Stimulated activated naive CD4-positive, alpha-beta T cell treated with Interleukin-2 at 50 U/mL for 16 hours (primary cell): ENCODE data around the gene CSNK1D.

Experiments used
- DNase-seq: peaks from one replicate; lab custom pipeline; 2025; lab: John Stamatoyannopoulos, UW

The CSNK1D gene

DNA sequence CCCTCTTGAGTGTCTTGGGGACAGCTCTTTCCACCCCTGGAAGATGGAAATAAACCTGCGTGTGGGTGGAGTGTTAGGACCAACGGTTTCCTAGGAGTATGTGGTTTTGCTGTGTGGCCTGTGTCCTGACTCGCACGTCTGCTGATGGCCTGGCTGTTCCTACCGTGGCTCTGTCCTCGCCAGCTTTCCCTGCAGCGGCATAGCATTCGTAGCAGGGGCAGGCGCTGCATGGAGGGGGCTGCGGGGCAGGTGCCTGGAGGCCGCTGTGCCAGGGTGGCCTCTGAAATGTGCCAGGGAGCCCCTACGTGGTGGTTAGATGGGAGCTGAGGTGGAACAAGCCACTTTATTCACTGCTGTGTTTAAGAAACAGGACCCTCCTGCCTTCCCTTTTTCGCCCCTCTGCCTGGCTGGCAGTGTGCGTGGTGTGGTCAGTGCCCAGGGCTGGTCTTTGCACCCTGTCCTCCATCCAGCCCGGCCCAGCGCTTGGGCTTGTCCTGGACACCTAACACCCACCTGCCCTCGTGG lies 34.0 kb downstream of the CSNK1D start:
- DNase-seq, result no peak

DNA sequence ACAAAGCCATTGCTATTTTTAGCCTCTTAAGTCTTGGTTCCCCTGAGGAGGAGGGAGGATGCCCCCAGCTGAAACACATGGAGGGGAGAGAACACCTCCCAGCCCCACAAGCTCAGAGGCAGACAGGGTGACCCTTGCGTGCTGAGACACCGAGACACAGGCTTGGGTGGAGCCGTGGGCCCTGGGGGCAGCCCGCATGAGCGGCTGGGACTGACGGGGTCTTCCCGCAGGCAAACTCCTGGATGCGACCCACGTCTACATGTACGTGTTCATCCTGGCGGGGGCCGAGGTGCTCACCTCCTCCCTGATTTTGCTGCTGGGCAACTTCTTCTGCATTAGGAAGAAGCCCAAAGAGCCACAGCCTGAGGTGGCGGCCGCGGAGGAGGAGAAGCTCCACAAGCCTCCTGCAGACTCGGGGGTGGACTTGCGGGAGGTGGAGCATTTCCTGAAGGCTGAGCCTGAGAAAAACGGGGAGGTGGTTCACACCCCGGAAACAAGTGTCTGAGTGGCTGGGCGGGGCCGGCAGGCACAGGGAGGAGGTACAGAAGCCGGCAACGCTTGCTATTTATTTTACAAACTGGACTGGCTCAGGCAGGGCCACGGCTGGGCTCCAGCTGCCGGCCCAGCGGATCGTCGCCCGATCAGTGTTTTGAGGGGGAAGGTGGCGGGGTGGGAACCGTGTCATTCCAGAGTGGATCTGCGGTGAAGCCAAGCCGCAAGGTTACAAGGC lies 34.9 kb downstream of the CSNK1D start:
- DNase-seq, result peak; percentile 71

DNA sequence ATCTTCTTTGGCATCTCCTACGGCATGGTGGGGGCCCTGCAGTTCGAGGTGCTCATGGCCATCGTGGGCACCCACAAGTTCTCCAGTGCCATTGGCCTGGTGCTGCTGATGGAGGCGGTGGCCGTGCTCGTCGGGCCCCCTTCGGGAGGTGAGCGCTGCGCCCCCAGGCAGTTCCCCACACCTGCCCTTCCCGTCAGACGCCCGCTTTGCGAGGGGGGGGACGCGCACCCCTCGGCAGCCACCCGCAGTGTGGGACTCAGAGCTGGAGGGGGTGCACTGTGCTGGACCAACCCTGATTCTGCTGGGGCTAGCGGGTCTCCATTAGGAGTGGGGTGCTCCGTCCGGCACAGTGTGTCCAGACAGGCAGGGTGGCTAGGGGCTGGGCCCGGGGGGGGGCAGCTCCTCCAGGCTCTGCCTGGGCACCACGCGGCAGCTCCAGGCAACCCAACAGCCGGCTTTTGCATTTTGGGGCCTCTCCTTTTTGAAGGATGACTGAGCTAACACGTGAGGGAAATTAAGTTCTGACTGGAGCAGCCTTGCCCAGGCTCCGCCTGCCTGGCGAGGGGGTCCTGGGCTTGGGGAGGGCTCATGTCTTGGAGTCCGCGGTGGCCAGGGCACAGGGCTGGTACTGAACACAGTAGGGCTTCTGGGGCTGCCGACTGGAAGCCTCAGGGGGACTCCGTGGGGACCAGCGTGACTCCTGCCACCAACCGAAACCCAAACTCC lies 35.6 kb downstream of the CSNK1D start:
- no peak for DNase-seq

DNA sequence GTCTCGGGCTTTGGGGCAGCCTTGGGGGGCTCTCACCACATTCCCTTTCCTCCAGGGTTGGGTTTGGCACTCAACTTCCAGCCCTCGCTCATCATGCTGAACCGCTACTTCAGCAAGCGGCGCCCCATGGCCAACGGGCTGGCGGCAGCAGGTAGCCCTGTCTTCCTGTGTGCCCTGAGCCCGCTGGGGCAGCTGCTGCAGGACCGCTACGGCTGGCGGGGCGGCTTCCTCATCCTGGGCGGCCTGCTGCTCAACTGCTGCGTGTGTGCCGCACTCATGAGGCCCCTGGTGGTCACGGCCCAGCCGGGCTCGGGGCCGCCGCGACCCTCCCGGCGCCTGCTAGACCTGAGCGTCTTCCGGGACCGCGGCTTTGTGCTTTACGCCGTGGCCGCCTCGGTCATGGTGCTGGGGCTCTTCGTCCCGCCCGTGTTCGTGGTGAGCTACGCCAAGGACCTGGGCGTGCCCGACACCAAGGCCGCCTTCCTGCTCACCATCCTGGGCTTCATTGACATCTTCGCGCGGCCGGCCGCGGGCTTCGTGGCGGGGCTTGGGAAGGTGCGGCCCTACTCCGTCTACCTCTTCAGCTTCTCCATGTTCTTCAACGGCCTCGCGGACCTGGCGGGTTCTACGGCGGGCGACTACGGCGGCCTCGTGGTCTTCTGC lies 36.3 kb downstream of the CSNK1D start:
- DNase-seq, result no peak

DNA sequence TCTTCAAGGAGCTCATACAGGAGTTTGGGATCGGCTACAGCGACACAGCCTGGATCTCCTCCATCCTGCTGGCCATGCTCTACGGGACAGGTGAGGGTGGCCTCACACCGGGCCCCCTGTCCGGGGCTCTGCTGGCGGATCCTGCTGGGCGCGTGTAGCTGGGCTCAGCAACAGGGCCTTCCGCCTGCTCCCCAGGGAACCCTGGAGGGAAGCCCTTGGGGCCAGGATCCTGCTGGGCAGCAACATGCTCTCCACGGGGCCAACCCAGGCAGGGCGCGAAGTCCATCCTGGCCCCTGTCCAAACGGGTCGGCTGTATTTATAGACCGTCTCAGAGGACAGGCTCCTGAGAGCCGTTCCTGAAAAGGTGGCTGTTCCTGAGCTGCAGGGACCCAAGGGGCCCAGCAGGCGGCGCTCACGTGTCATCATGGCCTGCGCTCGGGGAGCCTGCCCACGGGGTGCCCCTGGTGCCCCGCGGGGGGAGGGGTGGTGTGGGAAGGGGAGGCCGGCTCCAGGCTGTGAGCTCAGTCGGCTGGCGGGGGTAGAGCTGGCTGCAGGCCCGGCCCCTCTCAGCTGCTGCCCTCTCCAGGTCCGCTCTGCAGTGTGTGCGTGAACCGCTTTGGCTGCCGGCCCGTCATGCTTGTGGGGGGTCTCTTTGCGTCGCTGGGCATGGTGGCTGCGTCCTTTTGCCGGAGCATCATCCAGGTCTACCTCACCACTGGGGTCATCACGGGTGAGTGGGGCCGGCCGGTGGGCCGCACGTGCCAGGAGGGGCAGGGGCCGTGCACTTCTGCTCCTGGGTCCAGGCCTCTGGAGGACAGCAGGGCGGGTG lies 37.1 kb downstream of the CSNK1D start:
- DNase-seq, result peak; percentile 64

DNA sequence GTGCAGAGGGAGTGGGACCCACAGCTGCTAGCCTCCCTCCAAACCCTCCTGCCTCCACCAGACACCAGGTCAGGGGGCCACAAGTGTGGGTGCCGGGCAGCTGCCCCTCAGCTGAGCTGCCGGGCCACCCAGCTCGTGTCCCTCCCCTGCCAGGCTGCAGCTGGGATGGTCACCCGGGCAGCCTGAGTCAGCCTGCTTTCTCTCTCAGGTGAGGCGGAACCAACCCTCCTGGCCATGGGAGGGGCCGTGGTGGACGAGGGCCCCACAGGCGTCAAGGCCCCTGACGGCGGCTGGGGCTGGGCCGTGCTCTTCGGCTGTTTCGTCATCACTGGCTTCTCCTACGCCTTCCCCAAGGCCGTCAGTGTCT lies 37.7 kb downstream of the CSNK1D start:
- DNase-seq, result no peak

DNA sequence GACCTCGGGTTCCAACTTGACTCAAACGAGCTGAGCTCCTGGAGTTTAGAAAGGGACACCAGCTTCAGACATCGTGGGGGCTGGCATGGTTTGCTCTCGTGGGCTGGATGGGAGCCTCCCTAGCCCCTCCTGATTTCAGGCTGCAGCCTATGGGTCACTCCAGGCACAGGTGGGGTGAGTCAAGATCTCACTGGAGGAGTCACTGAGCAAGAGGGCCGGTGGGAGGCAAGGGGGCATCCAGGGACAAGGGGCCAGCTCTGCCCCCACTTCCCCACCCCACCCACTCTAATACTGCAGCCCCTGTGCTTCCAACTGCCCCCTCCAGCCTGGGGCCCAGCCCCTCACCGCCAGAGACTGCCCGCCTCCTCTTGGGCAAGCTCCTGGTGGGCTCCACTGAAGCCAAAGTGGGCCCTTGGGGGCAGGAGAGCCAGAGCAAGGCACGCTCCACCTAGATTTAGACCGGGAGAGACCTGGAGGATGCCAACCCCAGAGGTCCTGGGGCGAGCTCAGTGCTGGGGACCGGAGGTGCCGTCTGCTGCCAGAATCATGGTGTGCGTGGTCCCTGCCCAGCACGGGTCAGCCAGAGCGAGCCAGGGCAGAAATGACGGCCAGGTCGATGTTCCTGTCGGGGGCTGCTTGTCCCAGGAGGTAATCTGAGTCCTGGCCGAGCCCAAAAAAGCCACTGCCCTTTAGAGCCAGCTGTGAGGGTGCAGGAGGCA lies 38.3 kb downstream of the CSNK1D start:
- no peak for DNase-seq

DNA sequence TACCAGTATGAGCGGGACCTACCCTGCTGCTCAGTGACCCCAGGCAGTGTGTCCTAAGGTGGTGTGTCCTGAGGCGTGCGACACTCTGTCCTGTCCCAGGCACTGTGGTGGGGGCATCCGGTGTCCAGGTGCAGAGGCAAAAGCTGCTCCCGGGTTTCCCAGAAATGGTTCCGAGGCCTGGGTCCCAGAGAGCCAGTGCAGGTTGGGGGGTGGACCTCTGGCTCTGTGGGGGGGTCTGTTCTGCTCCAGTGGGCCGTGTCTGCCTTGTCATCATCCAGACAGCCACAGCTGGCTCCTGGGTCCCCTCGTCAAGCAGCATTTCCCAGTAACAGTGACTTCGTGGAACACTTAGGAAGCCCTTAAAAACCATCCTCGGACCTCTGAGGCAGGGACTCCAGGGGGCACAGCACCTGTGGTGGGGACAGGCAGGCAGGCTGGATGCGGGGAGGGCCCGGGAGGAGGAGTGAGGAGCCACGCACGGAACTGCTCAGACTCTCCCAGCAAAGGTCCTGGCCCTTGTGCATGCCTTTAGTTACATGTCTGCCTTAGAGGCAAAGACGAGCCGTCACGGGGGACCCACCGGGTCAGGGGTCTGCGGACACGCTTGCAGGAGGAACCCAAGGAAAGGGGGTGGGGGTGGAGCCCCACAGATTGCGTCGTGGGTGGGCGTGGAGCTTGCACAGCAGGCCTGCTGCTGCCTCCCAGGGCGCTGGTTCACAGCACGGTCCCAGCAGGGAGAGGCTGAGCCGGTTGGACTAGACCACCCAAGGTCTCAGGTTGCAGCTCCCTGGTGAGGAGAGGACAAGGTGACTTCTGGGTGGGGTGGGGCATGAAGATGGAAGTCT lies 39.1 kb downstream of the CSNK1D start:
- no peak for DNase-seq

DNA sequence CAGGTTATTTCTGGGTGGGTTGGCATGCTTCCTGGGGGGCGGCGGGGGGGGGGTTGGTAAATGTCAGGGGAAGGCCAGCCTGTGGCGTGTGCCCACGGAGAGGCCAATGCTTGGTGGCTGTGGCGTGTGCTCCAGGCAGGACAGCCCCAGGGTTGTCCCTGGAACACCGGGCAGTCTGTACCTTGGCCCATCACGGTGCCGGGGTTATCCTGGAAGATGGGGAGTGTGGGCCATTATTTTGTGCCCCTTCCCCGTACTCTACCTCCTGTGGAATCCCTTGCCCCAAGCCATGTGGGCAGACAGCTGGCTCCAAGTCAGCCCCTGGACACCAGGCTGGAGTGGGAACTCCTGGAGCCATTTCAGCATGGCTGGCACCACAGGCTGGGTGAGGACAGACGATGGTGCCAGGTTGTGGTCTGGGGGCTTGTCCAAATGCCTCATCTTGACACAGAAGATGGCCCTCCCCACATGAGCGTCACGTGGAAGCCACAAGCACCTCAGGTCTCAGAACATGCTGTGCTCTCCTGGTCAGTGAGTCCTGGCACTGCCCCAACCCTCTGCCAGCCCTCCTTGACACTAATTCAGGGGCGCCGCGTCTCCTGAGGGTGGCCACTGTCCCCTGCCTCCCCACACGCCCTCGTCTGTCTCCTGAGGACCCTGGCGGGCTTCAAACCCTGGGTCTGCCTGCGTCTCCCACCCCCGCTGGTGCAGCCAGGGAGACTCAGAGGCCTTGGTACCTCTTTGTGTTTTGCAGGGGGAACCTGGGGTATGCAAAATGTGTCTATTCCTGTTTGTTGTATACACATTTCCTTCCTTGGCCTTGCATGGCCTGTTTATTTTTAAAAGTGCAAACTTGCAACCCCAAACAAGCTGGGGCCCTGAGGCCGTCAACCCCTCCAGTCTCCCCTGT lies 40.4 kb downstream of the CSNK1D start:
- DNase-seq, result no peak

DNA sequence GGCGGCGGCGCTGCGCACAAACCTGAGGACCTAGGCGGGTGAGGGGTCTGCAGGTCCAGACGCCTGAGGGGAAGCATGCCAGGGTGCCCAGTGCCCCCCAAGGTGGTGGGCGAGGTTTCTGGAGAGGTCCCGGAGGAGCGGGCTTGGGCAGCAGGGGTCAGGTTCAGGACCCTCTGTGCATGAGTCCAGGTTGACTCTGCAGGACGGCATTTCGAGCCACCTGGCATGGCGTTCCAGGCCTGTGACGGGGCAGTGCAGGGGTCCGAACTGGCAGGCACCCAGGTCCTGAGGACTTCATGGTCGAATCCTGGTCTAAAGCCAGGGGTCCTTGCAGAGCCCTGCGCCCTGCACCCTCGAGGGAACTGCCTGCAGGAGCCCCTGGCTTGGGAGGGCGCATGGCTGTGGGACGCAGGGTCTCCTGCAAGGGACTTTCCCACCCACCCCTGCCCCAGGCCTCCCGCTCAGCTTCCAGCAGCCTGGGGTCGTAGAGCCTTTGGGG lies 41.1 kb downstream of the CSNK1D start:
- no peak for DNase-seq

DNA sequence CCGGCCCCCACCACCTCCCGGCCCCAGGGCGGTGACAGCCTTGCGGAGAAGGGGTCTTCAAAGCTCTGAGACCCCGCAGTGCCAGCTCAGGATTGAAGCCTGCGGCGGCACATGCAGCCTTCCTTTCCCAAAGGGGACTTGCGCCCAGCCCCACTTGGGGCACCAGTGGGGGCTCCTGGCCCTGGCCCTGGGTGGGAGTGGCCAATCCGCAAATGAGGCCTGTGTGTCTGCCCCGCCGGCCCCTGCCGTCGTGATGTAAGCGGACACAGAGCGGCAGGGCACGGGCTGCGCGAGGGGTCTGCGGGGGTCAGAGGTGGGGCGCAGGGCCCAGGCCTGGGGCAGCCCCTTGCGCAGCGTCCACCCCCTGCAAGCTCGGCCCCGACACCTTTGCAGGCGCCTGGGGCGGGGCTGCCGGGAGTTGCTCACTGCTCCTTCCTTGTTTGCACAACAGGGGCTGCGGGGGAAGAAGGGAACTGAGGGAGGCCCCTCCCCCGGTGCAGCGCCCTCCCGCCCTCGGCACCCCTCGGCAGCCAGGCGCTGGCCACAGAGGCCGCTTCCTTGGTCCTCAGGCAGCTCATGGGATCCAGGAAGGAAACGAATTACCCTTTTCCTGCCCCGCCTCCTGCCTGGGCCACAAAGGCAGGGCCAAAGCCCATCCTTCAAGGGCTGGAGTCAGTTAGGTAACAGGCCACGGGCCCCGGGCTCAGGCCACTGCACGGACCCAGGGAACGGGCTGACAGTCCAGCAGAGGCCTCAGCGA lies 41.8 kb downstream of the CSNK1D start:
- no peak for DNase-seq

DNA sequence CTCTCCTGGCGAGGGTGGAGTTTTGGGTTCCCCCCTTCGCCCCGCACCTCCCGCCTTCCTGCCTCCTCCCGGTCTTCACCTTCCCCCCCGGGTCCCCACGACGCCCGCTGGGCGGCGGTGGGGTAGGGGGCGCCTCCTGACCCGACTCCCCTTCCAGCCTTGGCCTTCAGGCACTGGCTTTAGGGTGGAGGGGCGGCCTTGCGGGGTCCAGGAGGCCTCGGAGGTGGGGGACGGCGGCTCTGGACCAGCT lies 42.3 kb downstream of the CSNK1D start:
- DNase-seq, result no peak

DNA sequence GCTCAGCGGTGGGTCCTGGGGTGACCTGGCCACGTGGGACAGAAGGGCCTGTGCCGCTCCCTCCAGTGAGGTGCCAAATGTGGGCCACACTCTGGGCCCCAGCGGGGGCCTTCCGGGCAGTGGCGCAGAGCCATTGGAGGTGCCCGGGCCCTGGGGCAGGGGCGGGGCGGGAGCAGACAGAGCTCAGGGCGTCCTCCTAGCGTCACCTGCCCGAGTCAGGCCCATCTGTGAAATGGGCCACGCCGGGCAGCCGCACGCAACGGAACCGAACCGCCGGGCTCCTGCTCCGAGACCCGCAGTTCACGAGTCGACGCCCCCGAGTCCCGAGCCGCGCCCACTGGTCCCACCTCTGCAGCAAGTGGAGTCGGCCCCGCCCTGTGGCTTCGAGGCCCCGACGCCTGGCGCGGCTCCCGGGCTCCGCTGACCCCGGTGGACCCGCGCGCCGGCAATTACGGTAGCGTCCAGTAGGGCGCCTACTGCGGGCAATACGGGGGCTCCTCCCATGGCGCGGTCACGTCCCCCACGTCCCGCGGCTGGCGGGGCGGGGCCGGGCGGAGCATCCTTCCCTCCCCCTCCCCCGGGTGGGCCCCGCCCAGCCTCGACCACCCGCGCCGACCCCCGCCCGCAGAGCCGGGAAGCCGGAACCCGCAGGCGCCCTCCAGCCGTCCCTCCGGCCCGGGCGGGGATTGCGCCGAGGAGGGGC lies 42.7 kb downstream of the CSNK1D start:
- DNase-seq, result peak; percentile 50

DNA sequence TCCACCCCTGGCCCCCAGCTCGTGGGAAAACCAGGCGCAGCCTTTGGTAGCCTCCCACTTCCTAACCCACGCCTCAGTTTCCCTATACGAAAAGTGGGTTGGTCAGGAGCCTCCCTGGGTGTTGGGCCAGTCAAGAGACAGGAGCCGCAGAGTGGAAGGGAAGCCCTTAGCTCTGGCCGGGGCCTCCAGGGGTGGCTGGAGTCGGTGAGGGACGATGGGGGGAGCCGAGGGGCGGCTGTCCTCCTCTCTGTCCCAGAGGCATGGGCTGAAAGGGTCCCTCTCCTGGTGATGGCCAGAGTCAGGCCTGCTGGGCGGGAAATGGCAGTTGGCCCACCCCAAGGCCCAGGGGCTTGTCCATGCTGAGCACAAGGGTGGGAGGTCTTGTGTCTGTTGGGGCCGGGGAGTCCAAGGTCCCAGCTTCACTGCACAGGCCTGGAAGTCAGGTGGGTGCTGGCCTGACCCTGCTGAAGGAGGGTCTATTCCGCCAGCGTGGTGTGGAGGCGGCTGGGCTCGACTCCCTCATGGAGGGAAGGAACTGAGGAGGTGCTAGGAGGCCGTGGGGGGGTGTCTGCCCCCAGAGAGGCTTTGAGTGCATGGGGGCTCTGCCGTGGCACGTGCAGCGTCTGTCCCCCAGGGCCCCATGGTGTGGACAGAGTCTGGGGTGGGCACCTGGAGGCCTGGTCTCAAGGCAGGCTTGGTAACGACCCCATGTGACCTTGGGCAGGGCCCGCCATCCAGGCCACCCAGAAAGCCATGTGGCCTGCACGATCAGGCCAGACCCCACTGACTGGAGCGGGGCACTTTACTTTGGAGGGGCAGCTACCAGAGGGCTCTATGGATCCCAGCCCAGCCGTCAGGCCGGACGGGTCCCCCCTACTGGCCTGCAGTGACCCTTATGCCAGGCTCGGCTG lies 43.5 kb downstream of the CSNK1D start:
- DNase-seq, result no peak

DNA sequence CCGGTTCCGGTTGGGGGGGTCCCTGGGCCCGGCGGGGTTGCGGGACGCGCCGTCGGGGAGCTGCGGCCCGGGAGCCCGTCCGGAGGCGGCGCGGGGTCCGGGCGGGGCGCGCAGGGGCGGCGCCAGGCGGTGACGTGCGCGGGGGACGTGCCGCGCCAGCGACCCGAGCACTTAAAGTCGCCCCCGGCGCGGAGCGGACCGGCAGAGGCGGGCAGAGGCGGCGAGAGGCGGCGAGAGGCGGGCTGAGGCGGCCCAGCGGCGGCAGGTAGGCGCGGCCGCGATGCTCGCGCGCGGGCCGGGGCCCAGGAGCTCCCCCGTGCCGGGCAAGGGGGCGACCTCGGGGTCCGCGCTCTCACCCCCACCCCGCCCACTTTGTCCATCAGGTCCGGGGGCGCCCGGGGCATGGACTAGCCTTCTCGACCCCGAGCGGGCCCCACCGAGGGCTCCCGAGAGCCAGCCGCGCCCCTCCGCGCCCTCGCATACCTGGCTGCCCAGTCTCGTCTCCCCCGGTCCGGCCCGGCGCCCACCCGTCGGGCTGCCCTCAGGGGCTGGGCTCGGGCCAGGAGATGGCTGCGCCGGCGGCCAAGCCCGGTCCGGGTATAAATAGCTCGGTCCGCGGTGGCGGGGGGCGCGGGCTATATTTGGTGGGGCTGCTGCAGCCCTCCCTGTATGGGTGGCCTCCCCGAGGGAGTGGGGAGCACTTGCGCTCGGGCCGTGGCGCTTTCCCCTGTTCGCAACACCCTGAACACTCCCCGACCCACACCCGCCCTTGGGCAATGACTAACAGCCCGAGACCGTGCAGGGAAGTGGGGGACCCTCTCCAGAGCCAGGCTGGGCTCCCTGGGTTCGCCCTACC lies 44.4 kb downstream of the CSNK1D start, which contains the start of gene SLC16A3:
SLC16A3 (plus strand) TSS at position 201 of the 856 bp plus-strand sequence. CDS start 6,967 bp downstream, outside the sequence.
- DNase-seq, result peak; percentile 57

DNA sequence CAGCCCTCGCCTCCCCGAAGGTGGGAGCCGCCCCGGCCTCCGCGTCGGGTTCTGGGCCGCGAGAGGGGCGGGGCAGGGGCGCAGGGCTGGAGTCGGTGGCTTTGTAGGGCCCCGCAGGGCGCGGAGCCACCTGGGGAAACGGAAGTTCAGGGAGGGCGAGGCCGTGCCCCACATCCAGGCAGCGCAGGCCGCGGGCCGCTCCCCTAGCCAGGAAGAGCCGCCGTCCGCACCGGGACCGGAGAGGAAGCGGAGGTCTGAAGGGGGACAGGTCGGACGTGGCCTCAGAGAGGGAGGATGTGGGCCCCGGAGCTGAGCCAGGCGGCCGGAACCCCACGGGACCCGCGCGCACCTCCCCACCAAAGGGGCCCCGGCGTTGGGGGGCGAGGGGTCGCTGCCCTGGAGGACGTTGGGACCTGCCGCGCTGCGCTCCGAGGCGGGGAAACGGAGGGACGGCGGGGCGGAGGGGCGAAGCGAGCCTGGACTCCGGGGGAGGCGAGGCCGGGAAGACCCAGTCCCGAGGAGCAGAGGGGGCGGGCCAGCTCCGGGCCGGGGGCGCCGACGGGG lies 45.1 kb downstream of the CSNK1D start:
- peak; percentile 46 for DNase-seq
